D721Med (cell line): Measurements from ENCODE around the gene UBE2G2.

Experiments
- DNase-seq: peaks from one replicate; pipeline ENCODE4 v3.0.0; 2011; ENCODE audit warnings: low spot score; ENCODE audit not compliant: insufficient read length
- FAIRE-seq: peaks from 2 replicates; lab custom pipeline; 2011; peaks lifted over from hg19 to GRCh38; lab: Jason Lieb, UNC
- CTCF ChIP-seq: IDR thresholded peaks from 2 replicates; pipeline ENCODE4 v1.5.1; 2012; ENCODE audit warnings: mild to moderate bottlenecking, control low read depth; ENCODE audit not compliant: insufficient read depth; ENCODE audit errors: missing control alignments

Gene UBE2G2

GRCh38 chr21:44760376-44760775 is 41.2 kb downstream of the UBE2G2 start:
- no peak for TF ChIP-seq CTCF
- no peak for FAIRE-seq
- no peak for DNase-seq

DNA sequence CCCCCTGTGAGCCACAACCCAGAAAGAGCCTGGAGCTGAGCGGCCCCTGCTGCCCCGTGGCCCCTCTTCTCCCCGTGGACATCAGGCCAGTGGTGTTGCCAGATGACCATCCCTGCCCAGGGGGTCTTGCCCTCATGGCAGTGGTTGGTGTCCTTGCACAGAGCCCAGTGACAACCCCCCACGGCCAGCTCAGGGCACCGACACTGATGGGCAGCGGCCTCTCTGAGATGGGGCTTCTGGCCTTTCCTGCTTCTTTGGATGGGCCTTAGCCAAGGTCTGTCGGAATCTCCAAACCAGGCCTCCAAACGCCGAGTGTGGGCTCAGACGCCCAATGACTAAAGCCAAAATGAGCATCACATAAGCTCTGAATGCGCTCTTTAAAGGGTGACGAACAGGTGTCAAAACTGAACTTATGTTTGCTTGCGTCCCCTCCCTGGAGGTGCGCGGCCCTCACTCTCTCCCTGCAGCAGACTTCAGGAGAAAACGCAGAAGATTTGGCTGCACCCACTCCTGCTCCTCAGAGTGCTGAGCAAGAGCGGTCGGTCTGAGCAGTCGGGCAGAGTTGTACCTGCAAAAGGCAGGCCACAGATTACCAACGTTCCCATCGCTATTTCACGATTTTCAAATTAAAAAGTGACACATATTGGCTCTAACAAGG is 41.9 kb downstream of the UBE2G2 start:
- DNase-seq (no peak), FAIRE-seq (no peak)
- TF ChIP-seq CTCF, result no peak

- FAIRE-seq, result no peak
- TF ChIP-seq CTCF, result no peak
- no peak for DNase-seq
Measured at GRCh38 chr21:44758781-44759627, 42.6 kb downstream of the UBE2G2 start.

DNA sequence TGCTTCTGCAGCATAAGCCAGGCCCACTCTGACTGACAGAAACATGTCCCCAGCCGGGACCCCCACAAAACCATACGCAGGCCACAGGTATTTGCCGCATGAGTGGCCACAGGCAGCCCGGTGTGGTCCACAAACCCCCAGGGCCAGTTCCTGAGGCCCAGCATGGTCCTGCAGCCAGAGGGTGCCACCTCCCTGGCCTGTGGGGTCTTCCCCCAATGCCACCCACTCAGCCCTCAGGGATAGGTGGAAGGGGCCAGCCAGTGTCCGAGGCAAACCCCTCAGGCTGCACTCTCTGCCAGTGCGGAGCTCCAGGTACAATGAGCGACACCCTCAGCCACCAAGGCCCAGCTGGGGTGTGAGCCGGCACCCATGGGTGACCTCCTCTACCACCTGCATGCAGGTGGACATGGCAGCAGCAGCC is 43.5 kb downstream of the UBE2G2 start:
- TF ChIP-seq CTCF, result no peak
- DNase-seq (no peak), FAIRE-seq (no peak)

DNA sequence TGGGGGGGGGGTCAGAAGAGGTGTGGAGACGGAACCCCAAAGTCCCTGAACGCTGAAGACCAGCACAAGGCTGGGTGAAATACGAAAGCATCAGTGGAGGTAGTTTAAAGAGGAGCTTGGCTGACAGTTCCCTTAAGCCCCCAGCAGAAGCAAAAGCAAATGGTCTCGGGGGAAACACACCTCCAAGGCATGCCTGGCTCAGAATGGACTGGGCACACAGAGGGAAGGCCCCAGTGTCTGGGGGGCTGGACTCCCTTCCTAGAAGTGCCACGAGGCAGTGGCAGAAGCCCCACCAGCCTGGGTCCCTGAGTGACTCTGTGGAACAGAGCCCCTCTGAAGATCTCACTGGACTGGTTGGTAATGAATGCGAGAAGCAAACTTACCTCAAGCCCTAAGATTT is 43.9 kb downstream of the UBE2G2 start:
- DNase-seq, result no peak
- FAIRE-seq, result no peak
- no peak for TF ChIP-seq CTCF

- TF ChIP-seq CTCF, result no peak
- DNase-seq (no peak), FAIRE-seq (no peak)
Measured at GRCh38 chr21:44756423-44757185, 45.0 kb downstream of the UBE2G2 start.
